Activated CD8-positive, alpha-beta memory T cell treated with anti-CD3 and anti-CD28 coated beads for 24 hours (primary cell): ENCODE data around the gene FKRP.
A peak's percentile ranks its signal among the peaks of the same experiment; 100 is the strongest.

Source experiments
- DNase-seq: peaks from one replicate; pipeline ENCODE4 v3.0.0-alpha.2; 2020

FKRP gene

GRCh38 chr19:46719629-46720502, 26.0 kb upstream of the FKRP start:
- DNase-seq = no peak

GRCh38 chr19:46720503-46721239, 25.2 kb upstream of the FKRP start:
- no peak for DNase-seq

- DNase-seq = no peak
Observed at GRCh38 chr19:46721269-46722003, 24.4 kb upstream of the FKRP start.

GRCh38 chr19:46722004-46722380, 23.9 kb upstream of the FKRP start:
- DNase-seq = no peak

- no peak for DNase-seq
Observed at GRCh38 chr19:46722421-46723022, 23.3 kb upstream of the FKRP start.

GRCh38 chr19:46723023-46723461, 22.8 kb upstream of the FKRP start:
- no peak for DNase-seq

- DNase-seq = no peak
Observed at GRCh38 chr19:46723471-46723870, 22.4 kb upstream of the FKRP start.

- no peak for DNase-seq
Observed at GRCh38 chr19:46724468-46724867, 21.4 kb upstream of the FKRP start.

GRCh38 chr19:46725036-46725820, 20.6 kb upstream of the FKRP start:
- DNase-seq = no peak

GRCh38 chr19:46725859-46726393, 19.9 kb upstream of the FKRP start:
- no peak for DNase-seq

- DNase-seq = no peak
Observed at GRCh38 chr19:46726551-46726950, 19.3 kb upstream of the FKRP start.

GRCh38 chr19:46726971-46727501, 18.8 kb upstream of the FKRP start:
- DNase-seq = no peak

- no peak for DNase-seq
Observed at GRCh38 chr19:46727757-46728156, 18.1 kb upstream of the FKRP start.

- DNase-seq = no peak
Observed at GRCh38 chr19:46728208-46728607, 17.6 kb upstream of the FKRP start.

GRCh38 chr19:46728693-46729339, 17.0 kb upstream of the FKRP start:
- DNase-seq = peak; percentile 93

GRCh38 chr19:46729696-46730095, 16.2 kb upstream of the FKRP start:
- DNase-seq = no peak

- DNase-seq = no peak
Observed at GRCh38 chr19:46730187-46730586, 15.7 kb upstream of the FKRP start.

GRCh38 chr19:46730595-46730994, 15.3 kb upstream of the FKRP start:
- no peak for DNase-seq

- DNase-seq = no peak
Observed at GRCh38 chr19:46731007-46731501, 14.8 kb upstream of the FKRP start.

- DNase-seq = no peak
Observed at GRCh38 chr19:46731584-46731983, 14.3 kb upstream of the FKRP start.
